ENCODE results near the gene PPP3CA. TPM values are rescaled to one million over a fixed set of nuclear protein-coding genes. Genes with fewer than 3 reads are reported as not detected.
A peak's percentile ranks its signal among the peaks of the same experiment; 100 is the strongest.

The PPP3CA gene
- total and polyA plus RNA-seq, 2 of the 13 experiments (the other 11 are each of a cell fraction or from before 2014, with no cell fraction given) = 4.8 to 13.2 TPM

DNA sequence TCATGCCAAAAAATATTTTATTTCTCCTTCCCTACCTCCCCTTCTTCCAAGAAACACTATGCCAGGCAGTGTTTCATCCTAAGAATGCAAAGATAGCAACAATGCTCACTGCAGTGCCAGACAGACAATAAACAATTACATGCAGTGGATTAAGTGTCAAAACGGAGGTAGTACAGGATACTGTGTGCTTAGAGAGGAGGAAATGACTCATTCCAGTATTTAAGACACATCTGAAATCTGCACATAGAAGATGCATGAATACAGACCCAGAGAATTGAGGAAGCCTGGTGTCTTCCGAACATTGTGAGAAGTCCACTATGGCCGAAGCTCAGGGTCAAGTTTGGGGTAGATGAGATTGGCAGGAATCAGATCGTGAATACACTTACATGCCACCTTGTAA, 326.4 kb downstream of the PPP3CA start (continued):
- TF ChIP-seq CSRNP2 (CRISPR knock-in tag; conservative IDR thresholded peaks at IDR 0.05; ENCODE audit: low read depth) (no peak), TP53 (CRISPR knock-in tag; conservative IDR thresholded peaks at IDR 0.05) (no peak), ZNF766 (CRISPR knock-in tag; IDR thresholded peaks at IDR 0.05; ENCODE audit: borderline replicate concordance) (no peak), ATF6 (CRISPR knock-in tag; conservative IDR thresholded peaks at IDR 0.05) (no peak), ZFP37 (CRISPR knock-in tag; IDR thresholded peaks at IDR 0.05; ENCODE audit: borderline replicate concordance) (no peak)

- Histone ChIP-seq H3K27ac (ENCODE audit: extremely low read length, insufficient read depth, low read length) (no peak overlapping the region), H3K79me2 (ENCODE audit: insufficient read depth, low read length) (no peaks in the 10 kb centered on the region), H3K9ac (ENCODE audit: insufficient read depth, low read depth, low read length) (no peak overlapping the region), H3K4me3 (replicated peaks in 1 of 3; ENCODE audit: insufficient read depth in 1 of 3, low read depth in 2 of 3, low read length in 3 of 3) (no peak overlapping the region), H4K20me1 (ENCODE audit: insufficient read depth, low read length) (no peaks in the 10 kb centered on the region), H2AFZ (ENCODE audit: low read length) (no peak overlapping the region), H3K9me3 (ENCODE audit: low read length) (no peaks in the 10 kb centered on the region), H3K27me3 (ENCODE audit: control insufficient read depth in 1 of 2, insufficient read depth in 2 of 2, low read length in 2 of 2) (no peaks in the 10 kb centered on the region), H3K4me2 (ENCODE audit: low read depth, low read length) (no peak overlapping the region), H3K4me1 (ENCODE audit: insufficient read depth, low read length) (peaks cover 15% of the 10 kb centered on the region), H3K36me3 (replicated peaks in 1 of 2; ENCODE audit: control insufficient read depth in 1 of 2, insufficient read depth in 2 of 2, low read length in 2 of 2) (no peaks in the 10 kb centered on the region)
- FAIRE-seq (no peak), DNase-seq (ENCODE audit: low spot score) (peak; percentile 25), ATAC-seq (peak; percentile 46; the same call in 2 of the 3 replicates)
- ChIA-PET CTCF (ENCODE audit: low intra/inter-chr PET ratio, low total read pairs) (no interaction called here), POLR2A (no interaction called here)
- BruUV-seq (replicated peaks) = no TSS peak
- intact Hi-C loops (cut with micrococcal nuclease; ENCODE audit: unreplicated experiment) = no loop called here
- in situ Hi-C loops (cut with HindIII; ENCODE audit: extremely low pct_ligation_motif_present, low pct_unique_long_range_greater_than_20kb) = no loop called here
- WGBS (ENCODE audit: low lambda C conversion rate) = 68% methylated on average over 1 of the region's 1 CpG
- TF ChIP-seq TGIF2 (CRISPR knock-in tag; IDR thresholded peaks at IDR 0.05) (no peak), NFIC (IDR thresholded peaks at IDR 0.05; ENCODE audit: low read length) (no peak), SALL2 (CRISPR knock-in tag; IDR thresholded peaks at IDR 0.05) (no peak), TCF7 (IDR thresholded peaks at IDR 0.05; ENCODE audit: low read depth) (no peak), HMG20B (CRISPR knock-in tag; conservative IDR thresholded peaks at IDR 0.05) (no peak), BHLHE40 (IDR thresholded peaks at IDR 0.05; ENCODE audit: low read length) (no peak), ZNF564 (CRISPR knock-in tag; IDR thresholded peaks at IDR 0.05) (no peak), ZSCAN22 (CRISPR knock-in tag; IDR thresholded peaks at IDR 0.05) (no peak), ZFP1 (CRISPR knock-in tag; IDR thresholded peaks at IDR 0.05) (no peak), ZFY (CRISPR knock-in tag; IDR thresholded peaks at IDR 0.05) (no peak), NFYC (CRISPR knock-in tag; IDR thresholded peaks at IDR 0.05) (no peak), HMGA1 (CRISPR knock-in tag; conservative IDR thresholded peaks at IDR 0.05) (no peak), ZNF333 (CRISPR knock-in tag; IDR thresholded peaks at IDR 0.05; ENCODE audit: borderline replicate concordance) (no peak), ZNF205 (CRISPR knock-in tag; IDR thresholded peaks at IDR 0.05) (no peak), KLF15 (CRISPR knock-in tag; IDR thresholded peaks at IDR 0.05; ENCODE audit: borderline replicate concordance) (no peak)
- TF ChIP-seq, protein P1, sequence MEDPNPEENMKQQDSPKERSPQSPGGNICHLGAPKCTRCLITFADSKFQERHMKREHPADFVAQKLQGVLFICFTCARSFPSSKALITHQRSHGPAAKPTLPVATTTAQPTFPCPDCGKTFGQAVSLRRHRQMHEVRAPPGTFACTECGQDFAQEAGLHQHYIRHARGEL (CRISPR knock-in tag; IDR thresholded peaks at IDR 0.05) = no peak
Observed at GRCh38 chr4:101019941-101020401, 327.4 kb downstream of the PPP3CA start.
